SH-SY5Y (cell line): ENCODE results near the gene GLOD5.

Experiments used
- GATA2 ChIP-seq: IDR thresholded peaks from 2 replicates; pipeline ENCODE4 v1.6.1; 2011; ENCODE audit warnings: mild to moderate bottlenecking, low read depth, low read length
- GATA3 ChIP-seq: IDR thresholded peaks from 2 replicates; pipeline ENCODE4 v1.6.1; 2011; ENCODE audit warnings: low read depth, mild to moderate bottlenecking, low read length, moderate library complexity

The GLOD5 gene

DNA sequence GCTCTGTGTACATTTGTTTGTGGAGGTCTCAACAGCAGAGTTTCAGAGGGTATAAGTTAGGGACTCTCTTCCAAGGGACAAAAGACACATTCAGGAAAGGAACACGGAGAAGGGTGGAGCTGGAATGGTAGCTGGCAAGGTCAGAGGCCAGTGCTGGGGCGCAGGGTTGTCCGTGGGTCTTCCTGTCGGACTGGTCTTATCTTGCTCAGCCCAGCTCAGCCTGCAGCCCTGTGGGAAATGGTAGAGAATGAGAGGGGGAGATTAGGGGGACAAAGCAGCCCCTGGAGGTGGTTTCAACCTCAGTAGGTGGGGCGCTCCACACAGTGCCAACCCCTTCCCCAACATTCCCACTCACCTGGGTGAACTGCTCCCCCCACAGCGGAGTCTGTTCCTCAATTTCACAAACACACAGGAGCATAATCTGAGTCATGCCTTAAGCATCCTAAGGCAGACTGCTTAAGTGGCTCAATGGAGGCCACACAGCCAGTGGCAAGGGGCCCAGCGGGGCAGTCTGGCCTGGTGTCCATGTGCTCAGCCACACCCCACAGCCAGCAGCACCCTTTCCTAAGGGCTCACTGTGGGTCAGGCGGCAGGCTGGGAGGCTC, 33.5 kb downstream of the GLOD5 start:
- TF ChIP-seq GATA3 (no peak), GATA2 (no peak)

- TF ChIP-seq GATA2 (no peak), GATA3 (no peak)
These were observed 36.8 kb downstream of the GLOD5 start for GRCh38 chrX:48798318-48798717.

DNA sequence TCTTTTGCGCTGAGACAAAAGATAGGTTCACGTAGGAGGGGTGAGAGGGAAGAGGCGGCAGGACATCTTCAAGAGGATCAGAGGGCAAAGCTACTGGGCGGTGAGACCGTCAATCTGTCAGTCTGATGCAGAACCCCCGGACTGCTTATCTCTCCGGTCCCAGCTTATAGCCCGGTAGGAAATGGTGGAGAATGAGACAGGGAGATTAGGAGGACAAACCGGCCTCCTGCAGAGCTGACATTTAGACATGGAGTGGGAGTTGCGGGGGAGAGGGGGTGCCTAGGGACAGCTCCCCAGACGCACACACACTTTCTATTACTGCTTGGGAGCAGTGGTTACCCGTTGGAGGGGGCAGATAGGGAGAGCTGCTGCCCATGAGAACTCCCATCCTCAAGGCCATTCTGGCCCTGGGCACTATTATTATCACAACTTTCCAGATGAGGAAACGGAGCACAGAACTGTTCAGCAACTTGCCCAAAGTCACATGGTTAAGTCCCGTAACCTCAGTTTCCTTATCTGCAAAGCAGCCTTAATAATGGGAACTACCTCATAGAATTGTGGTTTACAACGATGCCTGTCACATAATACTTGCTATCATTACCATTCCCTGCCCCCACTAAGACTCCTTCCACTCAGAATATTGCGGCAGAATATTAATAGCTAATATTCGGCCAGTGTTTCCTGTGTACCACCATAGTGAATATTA, 39.2 kb downstream of the GLOD5 start:
- TF ChIP-seq GATA3 (no peak), GATA2 (no peak)

DNA sequence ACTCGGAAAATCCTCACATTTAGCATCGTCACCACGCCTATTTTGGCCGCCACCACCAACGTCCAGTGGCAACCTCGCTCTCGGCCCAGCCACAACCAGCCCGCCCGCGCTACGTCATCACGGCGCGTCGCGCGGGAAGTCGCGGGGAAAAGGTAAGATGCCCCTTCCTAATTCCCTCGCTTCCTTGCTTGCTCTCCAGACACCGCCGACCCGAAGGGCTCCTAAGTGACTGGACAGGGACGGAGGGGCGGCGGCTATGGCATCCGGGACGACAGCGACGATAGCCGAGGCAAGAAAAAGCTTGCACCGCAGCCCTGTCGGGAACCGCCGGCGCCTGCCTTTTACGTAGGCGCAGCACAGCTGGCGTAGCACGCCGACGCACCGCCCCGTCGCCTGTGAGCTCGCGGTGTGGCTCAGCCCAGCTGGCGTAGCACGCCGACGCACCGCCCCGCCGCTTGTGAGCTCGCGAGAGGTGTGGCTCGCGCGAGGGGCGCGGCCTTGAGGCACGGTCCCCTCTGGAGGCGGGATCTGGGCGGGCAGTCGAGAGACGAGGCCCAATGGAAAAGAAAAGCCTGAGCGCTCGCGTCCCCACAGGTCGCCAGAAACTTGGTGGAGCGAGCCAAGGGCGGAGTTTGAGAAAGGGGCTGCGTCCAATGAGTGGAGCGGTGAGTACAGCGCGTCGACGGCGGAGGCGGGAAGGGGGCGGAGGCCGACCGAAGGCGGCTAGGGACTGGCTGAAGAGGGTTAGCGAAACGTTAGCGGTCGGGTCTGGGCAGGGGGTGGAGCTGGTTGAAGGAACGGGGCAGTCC, 39.9 kb downstream of the GLOD5 start, which contains the start of gene HDAC6:
TSS of gene HDAC6 (plus strand) at position 788 of the 809 bp plus-strand sequence. CDS start 626 bp downstream, outside the sequence.
- TF ChIP-seq GATA3 (no peak), GATA2 (no peak)

- no peak for TF ChIP-seq GATA2
- no peak for TF ChIP-seq GATA3
These were observed 40.8 kb downstream of the GLOD5 start for GRCh38 chrX:48802089-48802904.

DNA sequence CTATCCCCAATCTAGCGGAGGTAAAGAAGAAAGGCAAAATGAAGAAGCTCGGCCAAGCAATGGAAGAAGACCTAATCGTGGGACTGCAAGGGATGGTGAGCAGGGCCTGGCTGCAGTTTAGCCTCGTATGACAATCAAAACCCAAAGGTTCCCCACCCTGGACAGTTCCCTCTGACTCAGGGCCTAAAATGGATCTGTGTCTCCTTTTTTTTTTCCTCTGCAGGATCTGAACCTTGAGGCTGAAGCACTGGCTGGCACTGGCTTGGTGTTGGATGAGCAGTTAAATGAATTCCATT, 41.3 kb downstream of the GLOD5 start:
- TF ChIP-seq GATA2 (no peak), GATA3 (no peak)

- TF ChIP-seq GATA2 (no peak), GATA3 (no peak)
These were observed 44.5 kb downstream of the GLOD5 start for GRCh38 chrX:48806081-48806480.

GRCh38 chrX:48813644-48814043, 52.1 kb downstream of the GLOD5 start:
- TF ChIP-seq GATA2 (no peak), GATA3 (no peak)

- TF ChIP-seq GATA3 (no peak), GATA2 (no peak)
These were observed 53.2 kb downstream of the GLOD5 start for GRCh38 chrX:48814722-48815121.

DNA sequence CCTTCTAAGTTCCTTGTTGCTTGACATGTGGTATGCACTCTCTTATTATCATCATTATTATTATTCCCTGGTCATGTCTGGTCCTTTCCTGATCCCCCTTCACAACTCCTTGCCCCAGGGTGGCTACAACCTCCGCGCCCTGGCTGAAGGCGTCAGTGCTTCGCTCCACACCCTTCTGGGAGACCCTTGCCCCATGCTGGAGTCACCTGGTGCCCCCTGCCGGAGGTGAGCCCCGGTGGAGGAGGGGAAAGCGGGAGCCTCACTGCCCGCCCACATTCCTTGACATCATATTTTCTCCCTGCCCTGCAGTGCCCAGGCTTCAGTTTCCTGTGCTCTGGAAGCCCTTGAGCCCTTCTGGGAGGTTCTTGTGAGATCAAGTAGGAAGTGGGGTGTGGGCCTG, 53.7 kb downstream of the GLOD5 start:
- TF ChIP-seq GATA3 (no peak), GATA2 (no peak)

- no peak for TF ChIP-seq GATA2
- TF ChIP-seq GATA3, result no peak
These were observed 54.7 kb downstream of the GLOD5 start for GRCh38 chrX:48816014-48816810.

DNA sequence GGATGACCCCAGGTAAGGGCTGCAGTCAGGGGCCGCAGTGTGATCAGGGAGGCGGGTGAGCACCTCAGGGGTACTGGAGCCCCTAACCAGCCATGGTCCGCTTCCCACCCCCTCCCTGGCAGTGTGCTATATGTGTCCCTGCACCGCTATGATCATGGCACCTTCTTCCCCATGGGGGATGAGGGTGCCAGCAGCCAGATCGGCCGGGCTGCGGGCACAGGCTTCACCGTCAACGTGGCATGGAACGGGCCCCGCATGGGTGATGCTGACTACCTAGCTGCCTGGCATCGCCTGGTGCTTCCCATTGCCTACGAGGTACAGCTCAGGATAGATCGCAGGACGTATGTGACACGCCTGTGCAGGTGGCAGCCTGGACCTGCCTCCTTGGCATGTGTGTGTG, 56.6 kb downstream of the GLOD5 start:
- TF ChIP-seq GATA3, result no peak

DNA sequence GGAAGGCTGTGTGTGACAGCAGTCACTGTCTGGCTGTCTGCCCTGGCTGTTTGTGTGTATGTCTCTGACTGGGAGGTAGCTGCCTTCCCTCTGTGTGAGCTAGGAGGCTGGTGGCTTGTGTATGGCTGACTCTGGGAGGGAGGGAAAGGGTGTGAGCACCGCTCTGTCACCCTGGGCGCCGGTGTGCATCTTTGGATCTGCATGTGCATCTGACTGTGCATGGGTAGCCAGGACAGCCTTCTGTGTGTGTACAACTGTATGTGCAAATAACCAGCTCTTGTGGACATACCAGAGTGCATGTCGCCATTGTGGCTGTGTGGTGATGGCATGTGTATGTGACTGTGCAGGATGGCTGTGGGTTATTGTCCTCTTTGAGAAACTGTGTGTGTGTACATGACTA, 57.3 kb downstream of the GLOD5 start:
- no peak for TF ChIP-seq GATA2
